Right lobe of liver (tissue), 6 donors: ENCODE results near the gene TNS1. TPM values are rescaled to one million over a fixed set of nuclear protein-coding genes. Genes with fewer than 3 reads are reported as not detected.

Source experiments
- ATAC-seq, 4 donors: fragments of 200-7000 bp; cut with Tn5 transposase; one replicate each; pipeline ENCODE4 v1.9.1; 2020; ENCODE audit warnings: mild to moderate bottlenecking in 4 of 4, moderate library complexity in 4 of 4
- DNase-seq, 3 donors: peaks; one replicate each; pipeline ENCODE4 v3.0.0-alpha.2; 2020
- H3K27ac ChIP-seq, 3 donors: fragments of 200-600 bp; one replicate each; pipeline ENCODE4 v1.8.0; 2022
- H3K27me3 ChIP-seq, 2 donors: fragments of 200-600 bp; one replicate each; pipeline ENCODE4 v1.8.0; 2022
- H3K36me3 ChIP-seq, 4 donors: fragments of 200-600 bp; sonication (generic) in 1 of 4; one replicate each; pipeline versions ENCODE4 v1.5.1 to v1.8.0; 2017 to 2022; ENCODE audit warnings: control low read depth in 1 of 4
- H3K4me1 ChIP-seq, 4 donors: fragments of 200-600 bp; sonication (generic) in 1 of 4; one replicate each; pipeline versions ENCODE4 v1.5.1 to v1.8.0; 2017 to 2022; ENCODE audit warnings: control low read depth in 1 of 4
- H3K4me3 ChIP-seq, 3 donors: fragments of 200-600 bp; one replicate each; pipeline ENCODE4 v1.8.0; 2022
- H3K9me3 ChIP-seq, 4 donors: fragments of 200-600 bp; sonication (generic) in 1 of 4; one replicate each; pipeline versions ENCODE4 v1.5.1 to v1.8.0; 2017 to 2022; ENCODE audit warnings: control low read depth in 1 of 4
- POLR2A ChIP-seq: fragments of 450-650 bp; IDR thresholded peaks from one replicate; pipeline ENCODE4 v1.6.1; 2017; ENCODE audit warnings: antibody characterized with exemption, mild to moderate bottlenecking
- WGBS: methylation state at CpG from one replicate; pipeline ENCODE4 v1.1.6; 2018; ENCODE audit warnings: low coverage, low lambda C conversion rate; ENCODE audit not compliant: insufficient coverage; ENCODE audit errors: missing lambda C conversion rate; 5-methylcytosine and 5-hydroxymethylcytosine counted together
- intact Hi-C, 2 donors: fragments of 100-400 bp; cut with DNase I; formaldehyde crosslinking; loops; one replicate each; pipeline versions ENCODE4 v1.11.2 to v1.14.1; 2022
- total RNA-seq, 6 experiments: library from RNA; depleted of rRNA in 2 of 6; stranded (reverse); fragments of >200 nt in 2 of 6; fragmentation: NEBNext Ultra II Directional in 3 of 6; extraction: Animal tissue kit (Norgen Biotek cat#: 25700) in 3 of 6; gene quantifications; one replicate each; pipeline versions ENCODE4 v1.1.0 to v1.2.4, GENCODE V29; 2016 to 2023
- TF ChIP-seq, protein P1 (sequence below), 4 donors: fragments of 200-600 bp in 3 of 4; fragments of 450-650 bp in 1 of 4; IDR thresholded peaks; one replicate each; pipeline versions ENCODE4 v1.5.1 to v1.8.0; 2016 to 2022; ENCODE audit warnings: antibody characterized with exemption in 4 of 4, mild to moderate bottlenecking in 2 of 4
- donor health status: DM: no; HTN: yes; CAD: no.
- donor health status: DM: no; HTN: no; CAD: no.
- donor health status: DM: no; HTN: no; CAD: no.
- donor health status: DM: no; HTN: yes; CAD: no.
- donor health status: DM: no; HTN: yes; CAD: no.

Gene TNS1
- total RNA-seq, 6 experiments from 2014 or later = 68.4 to 209 (median 99.2) TPM

DNA sequence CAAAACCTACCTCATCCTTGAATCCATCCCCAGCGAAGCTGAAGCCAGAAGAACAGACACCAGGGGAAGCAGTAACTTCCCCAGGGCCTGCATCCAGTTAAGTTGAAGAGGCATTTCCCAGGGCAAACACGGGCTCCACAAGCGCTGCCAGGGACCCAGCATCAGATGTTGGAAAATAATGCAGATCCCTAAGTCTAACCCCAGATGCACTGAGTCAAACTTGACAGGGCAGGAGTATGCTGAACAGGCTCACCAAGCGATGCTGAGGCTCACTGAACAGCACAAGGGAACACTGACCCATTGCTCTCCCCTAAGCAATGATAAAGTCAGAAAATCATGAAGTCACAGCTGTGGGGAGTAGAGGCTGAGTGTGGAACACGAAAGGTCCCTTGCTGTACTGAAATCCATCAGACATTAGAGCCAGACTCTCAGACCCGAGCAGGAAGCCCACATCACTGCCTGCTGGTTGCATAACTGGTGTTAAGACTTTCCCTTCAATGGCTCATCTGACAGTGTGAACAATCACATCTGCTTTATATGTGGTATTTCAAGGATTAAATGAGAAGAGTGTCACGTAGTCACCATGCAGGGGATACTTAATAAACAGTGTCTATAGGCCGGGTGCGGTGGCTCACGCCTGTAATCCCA, 36.2 kb downstream of the TNS1 start:
- Histone ChIP-seq H3K27me3 (no peaks in the 10 kb centered on the region), H3K27ac (no peak overlapping the region), H3K9me3 (no peaks in the 10 kb centered on the region), H3K4me3 (no peak overlapping the region), H3K4me1 (no peaks in the 10 kb centered on the region), H3K36me3 (no peaks in the 10 kb centered on the region)
- no peak for TF ChIP-seq POLR2A
- TF ChIP-seq, protein P1, sequence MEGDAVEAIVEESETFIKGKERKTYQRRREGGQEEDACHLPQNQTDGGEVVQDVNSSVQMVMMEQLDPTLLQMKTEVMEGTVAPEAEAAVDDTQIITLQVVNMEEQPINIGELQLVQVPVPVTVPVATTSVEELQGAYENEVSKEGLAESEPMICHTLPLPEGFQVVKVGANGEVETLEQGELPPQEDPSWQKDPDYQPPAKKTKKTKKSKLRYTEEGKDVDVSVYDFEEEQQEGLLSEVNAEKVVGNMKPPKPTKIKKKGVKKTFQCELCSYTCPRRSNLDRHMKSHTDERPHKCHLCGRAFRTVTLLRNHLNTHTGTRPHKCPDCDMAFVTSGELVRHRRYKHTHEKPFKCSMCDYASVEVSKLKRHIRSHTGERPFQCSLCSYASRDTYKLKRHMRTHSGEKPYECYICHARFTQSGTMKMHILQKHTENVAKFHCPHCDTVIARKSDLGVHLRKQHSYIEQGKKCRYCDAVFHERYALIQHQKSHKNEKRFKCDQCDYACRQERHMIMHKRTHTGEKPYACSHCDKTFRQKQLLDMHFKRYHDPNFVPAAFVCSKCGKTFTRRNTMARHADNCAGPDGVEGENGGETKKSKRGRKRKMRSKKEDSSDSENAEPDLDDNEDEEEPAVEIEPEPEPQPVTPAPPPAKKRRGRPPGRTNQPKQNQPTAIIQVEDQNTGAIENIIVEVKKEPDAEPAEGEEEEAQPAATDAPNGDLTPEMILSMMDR (IDR thresholded peaks at IDR 0.05) = no peak
- ATAC-seq (peak in 2 of 4 donors; percentile 12 to 19), DNase-seq (peak in 1 of 3 donors; percentile 28)
- intact Hi-C loops = no loop called here
- 77% methylated on average over 8 of the region's 10 CpGs for WGBS

DNA sequence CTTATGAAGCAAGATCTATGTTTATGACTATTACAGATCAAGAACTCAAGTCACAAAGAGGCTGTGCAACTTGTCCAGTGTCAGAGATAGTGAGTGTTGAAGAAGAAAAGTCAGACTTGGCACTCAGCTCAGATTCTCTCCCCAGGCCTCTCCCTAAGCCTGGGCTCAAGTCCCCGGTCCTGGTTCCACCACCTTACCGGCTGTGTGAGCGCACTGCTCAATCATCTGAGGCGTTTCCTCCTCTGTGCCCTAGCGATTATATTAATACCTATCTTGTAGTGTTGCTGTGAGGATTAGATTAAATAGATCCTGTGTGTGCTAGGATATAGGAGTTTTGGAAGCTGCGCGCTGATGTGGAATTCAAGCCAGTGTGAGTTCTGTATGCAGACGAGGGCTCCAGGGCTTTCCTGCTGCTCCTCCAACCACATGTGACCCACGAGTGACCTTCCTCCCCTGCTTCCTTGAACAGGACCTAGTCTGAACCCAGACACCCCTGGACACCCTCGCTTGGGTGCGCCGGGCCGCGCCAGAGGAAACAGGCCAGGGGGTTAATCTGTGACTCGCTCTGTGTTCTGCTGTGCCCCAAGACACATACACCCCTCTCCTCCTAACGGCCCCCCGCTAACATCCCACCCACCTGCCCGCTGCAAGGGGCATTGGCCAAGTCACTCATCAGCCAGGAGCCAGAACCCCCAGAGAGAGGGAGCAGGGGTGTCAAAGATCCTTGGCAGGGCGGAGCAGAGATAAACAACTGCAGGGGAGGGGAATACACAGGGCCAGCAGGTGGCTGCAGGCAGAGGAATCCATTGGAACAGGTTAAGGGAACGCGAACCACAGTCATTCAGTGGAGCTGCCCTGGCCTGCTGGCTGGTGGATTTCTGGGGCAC, 38.3 kb downstream of the TNS1 start:
- ATAC-seq (peak; percentile 51 to 66 (median 56)), DNase-seq (peak in 1 of 3 donors; percentile 50)
- WGBS = 65% methylated on average over 10 of the region's 21 CpGs
- TF ChIP-seq POLR2A = no peak
- TF ChIP-seq, protein P1 (IDR thresholded peaks at IDR 0.05) = no peak
- H3K4me1 ChIP-seq = no peaks in the 10 kb centered on the region
- no peaks in the 10 kb centered on the region for H3K9me3 ChIP-seq
- peak overlapping the region in 1 of 3 donors; percentile 28 for H3K27ac ChIP-seq
- no peak overlapping the region for H3K4me3 ChIP-seq
- H3K36me3 ChIP-seq = no peaks in the 10 kb centered on the region
- intact Hi-C loops = no loop called here
- no peaks in the 10 kb centered on the region for H3K27me3 ChIP-seq

DNA sequence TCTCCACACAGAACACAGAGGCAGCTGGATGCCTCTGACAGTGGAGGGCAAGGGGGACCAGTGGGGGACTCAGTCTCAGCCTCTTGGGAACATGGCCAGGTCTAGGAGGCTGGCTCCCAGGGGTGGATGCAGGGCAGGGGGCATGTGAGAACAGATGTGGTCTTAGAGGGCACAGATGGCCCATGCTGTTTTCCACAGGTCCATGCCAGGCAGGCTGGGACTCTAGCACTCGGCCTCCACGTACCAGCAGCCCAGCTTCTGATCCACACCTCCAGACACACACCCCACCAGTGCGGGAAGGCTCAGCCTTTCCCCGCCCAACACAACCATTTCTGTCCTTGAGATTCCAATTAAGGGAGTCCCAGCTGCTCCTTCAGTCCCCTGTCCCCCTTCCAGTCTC, 42.4 kb downstream of the TNS1 start:
- ATAC-seq = no peak
- no peaks in the 10 kb centered on the region for H3K9me3 ChIP-seq
- TF ChIP-seq POLR2A = no peak
- TF ChIP-seq, protein P1 (IDR thresholded peaks at IDR 0.05) = no peak
- H3K4me1 ChIP-seq = no peaks in the 10 kb centered on the region
- H3K27me3 ChIP-seq = no peaks in the 10 kb centered on the region
- H3K36me3 ChIP-seq = no peaks in the 10 kb centered on the region
- H3K27ac ChIP-seq = no peak overlapping the region
- intact Hi-C loops = no loop called here
- DNase-seq = peak in 1 of 3 donors; percentile 34
- H3K4me3 ChIP-seq = no peak overlapping the region
- no CpG with 5 or more reads among the region's 4 CpGs for WGBS

DNA sequence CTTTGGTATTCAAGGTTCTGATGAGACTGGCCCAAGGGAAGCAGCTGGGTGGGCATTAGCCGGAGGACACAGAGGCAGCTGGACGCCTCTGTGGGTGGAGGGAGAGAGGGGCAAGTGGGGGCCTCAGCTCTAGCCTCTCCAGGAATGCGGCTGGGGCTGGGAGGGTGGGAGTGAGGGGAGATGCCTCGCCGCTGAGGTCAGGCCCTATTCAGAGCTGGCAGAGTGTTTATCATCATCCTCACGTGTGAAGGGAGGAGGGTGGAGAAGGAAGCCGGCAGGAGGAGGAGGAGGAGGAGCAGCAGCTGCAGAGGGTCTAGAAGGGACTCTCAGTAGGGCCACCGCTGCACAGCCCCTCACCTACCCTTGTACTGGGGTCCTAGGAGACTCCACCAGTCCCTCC, 43.1 kb downstream of the TNS1 start:
- Histone ChIP-seq H3K27me3 (no peaks in the 10 kb centered on the region), H3K4me3 (no peak overlapping the region), H3K36me3 (no peaks in the 10 kb centered on the region), H3K9me3 (no peaks in the 10 kb centered on the region), H3K27ac (no peak overlapping the region), H3K4me1 (no peaks in the 10 kb centered on the region)
- ATAC-seq (no peak), DNase-seq (no peak)
- 100% methylated on average over 1 of the region's 8 CpGs for WGBS
- intact Hi-C loops = no loop called here
- TF ChIP-seq POLR2A = no peak
- TF ChIP-seq, protein P1 (IDR thresholded peaks at IDR 0.05) = no peak
